WTC11 (cell line): Measurements from ENCODE around the gene FOXJ2. TPM values are rescaled to one million over a fixed set of nuclear protein-coding genes. Genes with fewer than 3 reads are reported as not detected.
A peak's percentile ranks its signal among the peaks of the same experiment; 100 is the strongest.

Experiments used
- ATAC-seq: fragments of 200-7000 bp; cut with Tn5 transposase; 2 replicates; pipeline ENCODE4 v1.10.0; 2021; ENCODE audit warnings: mild to moderate bottlenecking, moderate library complexity
- CTCF ChIA-PET: fragments of 300-600 bp; sonication (Branson Sonifier 250); formaldehyde crosslinking; loops from one replicate; lab custom pipeline; 2021; ENCODE audit warnings: antibody characterized with exemption; lab: Charles Lee
- POLR2A ChIA-PET: fragments of 350-600 bp; sonication (Branson Sonifier 250); formaldehyde crosslinking; loops from one replicate; lab custom pipeline; 2021; ENCODE audit warnings: antibody characterized with exemption; lab: Charles Lee
- DNase-seq: peaks from one replicate; pipeline ENCODE4 v3.0.0; 2021; ENCODE audit warnings: low spot score
- H3K27ac Mint-ChIP-seq: 2 replicates; pipeline ENCODE4 v1.8.0; 2021; ENCODE audit warnings: mixed read lengths
- H3K27me3 Mint-ChIP-seq: 2 replicates; pipeline ENCODE4 v1.8.0; 2021; ENCODE audit warnings: low read depth, mild to moderate bottlenecking, moderate library complexity, mixed read lengths
- H3K36me3 Mint-ChIP-seq: 2 replicates; pipeline ENCODE4 v1.8.0; 2021; ENCODE audit warnings: mixed read lengths
- H3K4me1 Mint-ChIP-seq: 2 replicates; pipeline ENCODE4 v1.8.0; 2022; ENCODE audit warnings: mixed read lengths
- H3K4me3 Mint-ChIP-seq: 2 replicates; pipeline ENCODE4 v1.8.0; 2021; ENCODE audit warnings: mild to moderate bottlenecking, moderate library complexity, mixed read lengths
- H3K9me3 Mint-ChIP-seq: 2 replicates; pipeline ENCODE4 v1.8.0; 2021; ENCODE audit warnings: mixed read lengths
- ATF3 ChIP-seq: sonication (generic); formaldehyde crosslinking; conservative IDR thresholded peaks from 2 replicates; pipeline ENCODE4 v1.8.1; 2022; ENCODE audit warnings: mild to moderate bottlenecking, missing genetic modification reagents
- ATF6 ChIP-seq: sonication (generic); formaldehyde crosslinking; IDR thresholded peaks from 2 replicates; pipeline ENCODE4 v1.8.1; 2023; ENCODE audit warnings: mild to moderate bottlenecking, missing genetic modification reagents
- CTCF ChIP-seq: fragments of 200-600 bp; IDR thresholded peaks from 2 replicates; pipeline ENCODE4 v1.8.0; 2022; ENCODE audit warnings: antibody characterized with exemption
- E2F5 ChIP-seq: sonication (generic); formaldehyde crosslinking; IDR thresholded peaks from 2 replicates; pipeline ENCODE4 v1.8.1; 2022; ENCODE audit warnings: mild to moderate bottlenecking, moderate library complexity, missing genetic modification reagents
- ELF4 ChIP-seq: sonication (generic); formaldehyde crosslinking; IDR thresholded peaks from 2 replicates; pipeline ENCODE4 v1.8.1; 2022; ENCODE audit warnings: low read depth, mild to moderate bottlenecking, moderate library complexity, missing genetic modification reagents
- EMX1 ChIP-seq: fragments of 250-450 bp; sonication (Bioruptor Pico); IDR thresholded peaks from 2 replicates; pipeline ENCODE4 v1.8.0; 2021; ENCODE audit warnings: mild to moderate bottlenecking
- GABPB1 ChIP-seq: sonication (generic); formaldehyde crosslinking; IDR thresholded peaks from 2 replicates; pipeline ENCODE4 v1.8.1; 2023; ENCODE audit warnings: mild to moderate bottlenecking, missing genetic modification reagents
- JAZF1 ChIP-seq: fragments of 250-450 bp; sonication (Bioruptor Pico); IDR thresholded peaks from 2 replicates; pipeline ENCODE4 v1.9.0; 2021; ENCODE audit warnings: moderate library complexity, mild to moderate bottlenecking, inconsistent platforms
- MAX ChIP-seq: sonication (generic); formaldehyde crosslinking; IDR thresholded peaks from 2 replicates; pipeline ENCODE4 v1.8.0; 2022; ENCODE audit warnings: mild to moderate bottlenecking, missing genetic modification reagents
- NFATC4 ChIP-seq: fragments of 250-450 bp; sonication (Bioruptor Pico); IDR thresholded peaks from 2 replicates; pipeline ENCODE4 v1.9.0; 2021; ENCODE audit warnings: mild to moderate bottlenecking
- NR2C2 ChIP-seq: sonication (generic); formaldehyde crosslinking; IDR thresholded peaks from 2 replicates; pipeline ENCODE4 v1.8.0; 2022; ENCODE audit warnings: mild to moderate bottlenecking, missing genetic modification reagents
- PRDM15 ChIP-seq: sonication (generic); formaldehyde crosslinking; IDR thresholded peaks from 2 replicates; pipeline ENCODE4 v1.8.0; 2022; ENCODE audit warnings: missing genetic modification reagents
- ZNF121 ChIP-seq: sonication (generic); formaldehyde crosslinking; IDR thresholded peaks from 2 replicates; pipeline ENCODE4 v1.8.0; 2023; ENCODE audit warnings: missing genetic modification reagents
- total RNA-seq: library from RNA; stranded (reverse); gene quantifications from 3 replicates; pipeline ENCODE4 v1.2.3, GENCODE V29; 2021

Gene FOXJ2
- total RNA-seq, 1 experiment from 2014 or later = 12.7 TPM

- ChIA-PET POLR2A (no interaction called here), CTCF (interaction anchor here (1.4 kb wide), 1 partner anchor 37 kb away, joined by 4 read pairs; no protein-coding TSS in a partner anchor)
- DNase-seq (no peak), ATAC-seq (no peak)
- Mint-ChIP-seq H3K27me3 (no peaks in the 10 kb centered on the region), H3K36me3 (peaks cover 32% of the 10 kb centered on the region), H3K9me3 (no peaks in the 10 kb centered on the region), H3K4me1 (peaks cover 39% of the 10 kb centered on the region), H3K27ac (no peak overlapping the region), H3K4me3 (no peak overlapping the region)
- no peak for TF ChIP-seq MAX (CRISPR knock-in tag)
- no peak for TF ChIP-seq E2F5 (CRISPR knock-in tag)
- no peak for TF ChIP-seq ELF4 (CRISPR knock-in tag)
- TF ChIP-seq GABPB1 (CRISPR knock-in tag) = no peak
- no peak for TF ChIP-seq EMX1 (CRISPR knock-in tag)
- TF ChIP-seq ZNF121 (CRISPR knock-in tag) = no peak
- TF ChIP-seq NFATC4 (CRISPR knock-in tag) = no peak
- no peak for TF ChIP-seq ATF6 (CRISPR knock-in tag)
- no peak for TF ChIP-seq ATF3 (CRISPR knock-in tag)
- TF ChIP-seq PRDM15 (CRISPR knock-in tag) = no peak
- TF ChIP-seq, all 79 proteins: peak for 0
These were observed 8.3 kb downstream of the FOXJ2 start for GRCh38 chr12:8040791-8041190.

GRCh38 chr12:8045952-8046944 lies 13.7 kb downstream of the FOXJ2 start:
- ChIA-PET POLR2A (no interaction called here), CTCF (interaction anchor here (0.5 to 1.5 kb wide), 22 partner anchors 8 to 404 kb away, joined by 3 to 41 read pairs (median 4); partner anchors contain the start of genes C3AR1 and FOXJ2)
- Mint-ChIP-seq H3K4me1 (no peaks in the 10 kb centered on the region), H3K36me3 (peaks cover 72% of the 10 kb centered on the region), H3K27me3 (no peaks in the 10 kb centered on the region), H3K4me3 (no peak overlapping the region), H3K9me3 (no peaks in the 10 kb centered on the region), H3K27ac (no peak overlapping the region)
- TF ChIP-seq NR2C2 (CRISPR knock-in tag) = no peak
- peak; percentile 78 for TF ChIP-seq CTCF
- no peak for TF ChIP-seq ATF3 (CRISPR knock-in tag)
- TF ChIP-seq JAZF1 = no peak
- ATAC-seq (peak; percentile 88), DNase-seq (peak; percentile 86)
